ENCODE data around the gene ERGIC1.
"Not testable (repeated sequence)": the region's sequence is repeated elsewhere in the genome, so short reads cannot be mapped to it uniquely, and the experiment has no call there.

Gene ERGIC1

GRCh38 chr5:172858990-172859811 is 25.1 kb downstream of the ERGIC1 start:
- DNase-seq (ENCODE audit: low read depth, low spot score), result no peak
- H3K27ac ChIP-seq, result peak overlapping the region; percentile 77

GRCh38 chr5:172859966-172860365 is 25.9 kb downstream of the ERGIC1 start:
- DNase-seq (ENCODE audit: low read depth, low spot score), result no peak
- peak overlapping the region; percentile 77 for H3K27ac ChIP-seq

- DNase-seq (ENCODE audit: low read depth, low spot score), result no peak
- H3K27ac ChIP-seq, result peak overlapping the region; percentile 77
Measured at GRCh38 chr5:172860520-172861443, 26.7 kb downstream of the ERGIC1 start.

- peak overlapping the region; percentile 77 for H3K27ac ChIP-seq
- no peak for DNase-seq (ENCODE audit: low read depth, low spot score)
Measured at GRCh38 chr5:172861461-172861860, 27.4 kb downstream of the ERGIC1 start.

- no peak for DNase-seq (ENCODE audit: low read depth, low spot score)
- peak overlapping the region; percentile 22 for H3K27ac ChIP-seq
Measured at GRCh38 chr5:172862165-172862801, 28.2 kb downstream of the ERGIC1 start.

GRCh38 chr5:172864171-172864570 is 30.1 kb downstream of the ERGIC1 start:
- H3K27ac ChIP-seq; DNase-seq (ENCODE audit: low read depth, low spot score): not testable (repeated sequence)

- no peak overlapping the region for H3K27ac ChIP-seq
- DNase-seq (ENCODE audit: low read depth, low spot score), result no peak
Measured at GRCh38 chr5:172864747-172865146, 30.7 kb downstream of the ERGIC1 start.

GRCh38 chr5:172866378-172866777 is 32.3 kb downstream of the ERGIC1 start:
- no peak overlapping the region for H3K27ac ChIP-seq
- DNase-seq (ENCODE audit: low read depth, low spot score), result no peak

GRCh38 chr5:172866802-172867748 is 33.0 kb downstream of the ERGIC1 start:
- DNase-seq (ENCODE audit: low read depth, low spot score), result no peak
- H3K27ac ChIP-seq, result peak overlapping the region; percentile 94

- DNase-seq (ENCODE audit: low read depth, low spot score), result no peak
- H3K27ac ChIP-seq, result peak overlapping the region; percentile 94
Measured at GRCh38 chr5:172867761-172868435, 33.8 kb downstream of the ERGIC1 start.

- H3K27ac ChIP-seq, result peak overlapping the region; percentile 94
- DNase-seq (ENCODE audit: low read depth, low spot score), result no peak
Measured at GRCh38 chr5:172868436-172868923, 34.4 kb downstream of the ERGIC1 start.

- DNase-seq (ENCODE audit: low read depth, low spot score), result no peak
- H3K27ac ChIP-seq, result peak overlapping the region; percentile 94
Measured at GRCh38 chr5:172868924-172869591, 35.0 kb downstream of the ERGIC1 start.

- DNase-seq (ENCODE audit: low read depth, low spot score), result no peak
- H3K27ac ChIP-seq, result peak overlapping the region; percentile 94
Measured at GRCh38 chr5:172869691-172870090, 35.6 kb downstream of the ERGIC1 start.

- DNase-seq (ENCODE audit: low read depth, low spot score), result peak; percentile 68
- peak overlapping the region; percentile 94 for H3K27ac ChIP-seq
Measured at GRCh38 chr5:172870291-172870714, 36.3 kb downstream of the ERGIC1 start.

GRCh38 chr5:172870715-172871461 is 36.8 kb downstream of the ERGIC1 start:
- peak overlapping the region; percentile 94 for H3K27ac ChIP-seq
- DNase-seq (ENCODE audit: low read depth, low spot score), result no peak

GRCh38 chr5:172871536-172871935 is 37.5 kb downstream of the ERGIC1 start:
- no peak for DNase-seq (ENCODE audit: low read depth, low spot score)
- H3K27ac ChIP-seq, result peak overlapping the region; percentile 94

GRCh38 chr5:172871982-172872381 is 37.9 kb downstream of the ERGIC1 start:
- DNase-seq (ENCODE audit: low read depth, low spot score), result no peak
- H3K27ac ChIP-seq, result peak overlapping the region; percentile 94

Data from epithelial cell of prostate (primary cell).